ENCODE data around the gene ZDHHC7. TPM values are rescaled to one million over a fixed set of nuclear protein-coding genes. Genes with fewer than 3 reads are reported as not detected.

The ZDHHC7 gene
- total RNA-seq, 4 donors from 2014 or later, result 49.8 to 59.2 (median 54.3) TPM

DNA sequence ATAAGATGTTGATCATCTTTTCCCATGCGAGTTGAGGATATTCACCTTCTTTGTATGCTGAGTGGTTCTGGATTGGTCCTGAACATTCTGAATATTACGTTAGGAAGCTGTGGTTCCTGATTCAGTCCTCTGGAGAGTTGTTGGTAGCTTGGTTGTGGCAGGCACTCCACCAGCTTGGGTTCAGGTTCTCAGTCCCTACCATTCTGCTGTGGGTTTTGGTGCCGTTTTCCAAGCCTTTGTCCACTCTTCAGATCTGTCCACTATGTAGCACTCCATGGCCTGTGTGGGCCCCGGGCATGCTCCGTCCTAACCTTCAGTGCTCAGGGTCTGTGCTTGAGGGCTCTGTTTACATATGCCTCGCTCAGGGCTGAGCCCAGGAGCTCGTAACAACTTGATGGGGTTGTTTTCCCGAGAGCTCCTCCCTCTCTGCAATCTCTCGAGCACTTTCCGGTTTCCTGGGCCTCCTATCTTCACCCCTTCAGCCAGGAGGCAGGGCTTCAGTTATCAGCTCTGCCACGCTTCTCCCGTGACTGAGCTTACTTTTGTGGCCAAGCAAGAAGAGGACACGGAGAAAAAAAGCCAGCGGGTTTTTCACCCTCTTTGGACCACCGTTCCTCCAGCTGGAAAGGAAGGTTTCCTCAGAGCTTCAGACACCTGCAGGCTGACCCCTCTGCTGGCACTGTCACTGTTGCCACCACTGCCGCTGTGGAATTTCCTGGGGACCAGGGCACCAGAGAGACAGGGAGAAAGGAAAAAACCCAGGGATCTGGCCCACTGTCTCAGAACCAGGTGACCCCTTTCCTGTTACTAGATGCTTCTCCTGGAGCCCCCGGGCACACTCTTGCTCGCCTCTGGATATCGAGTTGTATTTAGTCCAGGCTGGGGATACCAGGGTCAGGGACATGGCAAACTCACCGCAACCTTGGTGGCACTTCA, 35.9 kb upstream of the ZDHHC7 start:
- WGBS, 2 donors, result 57 to 59% methylated on average over 20 of the region's 20 CpGs
- DNase-seq, result peak; percentile 64 to 69
- H3K4me1 ChIP-seq, result peaks cover 6 to 11% of the 10 kb centered on the region in 2 donors
- H3K27me3 ChIP-seq, result no peaks in the 10 kb centered on the region
- H3K27ac ChIP-seq, result peak overlapping the region in 1 of 3 donors; percentile 3
- H3K36me3 ChIP-seq, result no peaks in the 10 kb centered on the region
- H3K4me3 ChIP-seq (replicated peaks in 1 of 3), result no peak overlapping the region
- TF ChIP-seq, protein P1, sequence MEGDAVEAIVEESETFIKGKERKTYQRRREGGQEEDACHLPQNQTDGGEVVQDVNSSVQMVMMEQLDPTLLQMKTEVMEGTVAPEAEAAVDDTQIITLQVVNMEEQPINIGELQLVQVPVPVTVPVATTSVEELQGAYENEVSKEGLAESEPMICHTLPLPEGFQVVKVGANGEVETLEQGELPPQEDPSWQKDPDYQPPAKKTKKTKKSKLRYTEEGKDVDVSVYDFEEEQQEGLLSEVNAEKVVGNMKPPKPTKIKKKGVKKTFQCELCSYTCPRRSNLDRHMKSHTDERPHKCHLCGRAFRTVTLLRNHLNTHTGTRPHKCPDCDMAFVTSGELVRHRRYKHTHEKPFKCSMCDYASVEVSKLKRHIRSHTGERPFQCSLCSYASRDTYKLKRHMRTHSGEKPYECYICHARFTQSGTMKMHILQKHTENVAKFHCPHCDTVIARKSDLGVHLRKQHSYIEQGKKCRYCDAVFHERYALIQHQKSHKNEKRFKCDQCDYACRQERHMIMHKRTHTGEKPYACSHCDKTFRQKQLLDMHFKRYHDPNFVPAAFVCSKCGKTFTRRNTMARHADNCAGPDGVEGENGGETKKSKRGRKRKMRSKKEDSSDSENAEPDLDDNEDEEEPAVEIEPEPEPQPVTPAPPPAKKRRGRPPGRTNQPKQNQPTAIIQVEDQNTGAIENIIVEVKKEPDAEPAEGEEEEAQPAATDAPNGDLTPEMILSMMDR (IDR thresholded peaks at IDR 0.05), result no peak
- no peak for TF ChIP-seq POLR2A (IDR thresholded peaks at IDR 0.05)
- H3K9me3 ChIP-seq, result no peaks in the 10 kb centered on the region
- intact Hi-C loops (cut with DNase I), result no loop called here

DNA sequence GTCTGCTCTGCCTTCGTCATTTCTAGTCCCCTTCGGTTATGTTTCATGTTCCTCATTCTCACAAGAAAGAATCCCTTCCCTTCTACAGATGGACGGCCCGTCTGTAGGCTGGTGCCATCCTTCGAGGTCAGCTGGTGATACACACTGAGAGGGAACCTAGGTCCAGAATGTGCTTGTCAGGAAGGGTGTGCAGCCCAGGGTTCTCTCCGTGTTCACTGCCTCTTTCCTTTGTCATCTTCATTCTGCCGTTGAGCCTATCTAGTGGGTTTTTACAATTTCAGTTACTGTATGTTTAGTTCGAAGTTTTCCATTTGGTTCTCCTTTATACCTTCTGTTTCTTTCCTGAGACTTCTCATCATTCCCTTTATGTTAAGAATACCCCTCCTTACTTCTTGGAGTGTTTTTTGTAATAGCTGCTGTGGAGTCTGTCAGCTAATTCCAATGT, 35.2 kb upstream of the ZDHHC7 start:
- TF ChIP-seq POLR2A (IDR thresholded peaks at IDR 0.05), result no peak
- H3K9me3 ChIP-seq, result no peaks in the 10 kb centered on the region
- H3K27ac ChIP-seq, result no peak overlapping the region
- no peak for DNase-seq
- H3K4me3 ChIP-seq (replicated peaks in 1 of 3), result no peak overlapping the region
- no peaks in the 10 kb centered on the region for H3K27me3 ChIP-seq
- no peaks in the 10 kb centered on the region for H3K36me3 ChIP-seq
- peaks cover 6 to 11% of the 10 kb centered on the region in 2 donors for H3K4me1 ChIP-seq
- intact Hi-C loops (cut with DNase I), result no loop called here
- WGBS, 2 donors, result 87 to 93% methylated on average over 8 of the region's 8 CpGs

DNA sequence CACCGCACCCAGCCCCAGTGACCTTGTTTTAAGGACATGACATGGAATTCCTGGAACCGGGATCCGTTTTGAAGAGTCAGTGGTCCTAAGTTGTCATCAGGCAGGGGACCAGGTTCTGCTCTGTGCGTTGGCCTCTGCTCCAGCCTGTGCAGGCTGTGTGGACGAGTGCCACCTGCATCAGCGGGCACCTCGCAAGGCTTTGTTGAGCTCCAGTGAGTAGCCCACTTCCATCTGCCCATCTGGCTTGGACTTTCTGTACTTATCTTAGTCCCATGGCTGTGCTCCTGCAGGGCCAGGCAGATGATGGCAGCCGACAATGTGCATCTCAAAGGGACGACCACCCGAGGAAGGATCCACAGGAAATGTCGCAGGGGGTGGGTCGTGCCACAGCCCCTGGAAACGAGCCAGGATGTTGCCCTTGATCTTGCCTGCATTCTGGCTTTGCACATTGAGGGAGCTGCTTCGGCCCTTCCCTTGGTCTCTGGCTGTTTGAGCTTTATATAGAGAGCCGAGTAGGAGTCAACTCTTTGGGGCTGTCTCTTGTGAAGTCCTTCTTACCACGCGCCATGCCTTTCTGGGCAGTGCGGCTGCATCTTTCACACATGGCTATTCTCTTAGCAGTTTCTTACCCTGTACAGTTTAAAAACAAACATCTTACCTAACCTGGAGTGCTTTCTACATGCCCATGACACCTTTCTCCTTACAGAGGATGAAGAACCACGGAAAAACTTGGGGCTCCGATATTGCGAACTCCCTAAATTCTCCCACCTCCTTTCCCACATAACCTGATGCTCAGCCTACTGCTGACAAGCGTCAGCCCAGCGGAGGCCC, 34.5 kb upstream of the ZDHHC7 start:
- intact Hi-C loops (cut with DNase I), result no loop called here
- Histone ChIP-seq H3K27ac (no peak overlapping the region), H3K27me3 (no peaks in the 10 kb centered on the region), H3K9me3 (no peaks in the 10 kb centered on the region), H3K4me1 (peaks cover 6 to 11% of the 10 kb centered on the region in 2 donors), H3K36me3 (no peaks in the 10 kb centered on the region), H3K4me3 (replicated peaks in 1 of 3) (no peak overlapping the region)
- TF ChIP-seq, protein P1 (IDR thresholded peaks at IDR 0.05), result no peak
- no peak for TF ChIP-seq POLR2A (IDR thresholded peaks at IDR 0.05)
- 93 to 95% methylated on average over 18 to 19 of the region's 23 CpGs for WGBS, 2 donors
- no peak for DNase-seq

DNA sequence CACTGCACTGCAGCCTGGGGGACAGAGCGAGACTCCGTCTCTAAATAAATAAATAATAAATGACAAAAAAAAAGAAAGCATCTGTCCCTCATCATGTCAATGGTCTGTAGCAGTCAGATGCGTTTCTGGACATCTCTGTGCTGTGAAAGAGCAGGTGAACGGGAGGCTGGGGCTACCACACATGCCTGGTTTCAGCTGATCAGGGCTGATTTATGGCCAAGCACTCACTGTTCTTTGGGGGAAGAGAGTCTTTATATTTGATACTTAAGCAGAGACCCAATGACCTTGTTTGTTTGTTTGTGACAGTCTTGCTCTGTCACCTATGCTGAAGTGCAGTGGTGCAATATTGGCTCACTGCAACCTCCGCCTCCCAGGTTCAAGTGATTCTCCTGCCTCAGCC, 33.7 kb upstream of the ZDHHC7 start:
- intact Hi-C loops (cut with DNase I), result no loop called here
- DNase-seq, result no peak
- Histone ChIP-seq H3K27me3 (no peaks in the 10 kb centered on the region), H3K4me3 (replicated peaks in 1 of 3) (no peak overlapping the region), H3K27ac (no peak overlapping the region), H3K9me3 (no peaks in the 10 kb centered on the region), H3K4me1 (peaks cover 6 to 11% of the 10 kb centered on the region in 2 donors), H3K36me3 (no peaks in the 10 kb centered on the region)
- WGBS, 2 donors, result 95 to 98% methylated on average over 5 of the region's 5 CpGs
- no peak for TF ChIP-seq POLR2A (IDR thresholded peaks at IDR 0.05)
- TF ChIP-seq, protein P1 (IDR thresholded peaks at IDR 0.05), result no peak

DNA sequence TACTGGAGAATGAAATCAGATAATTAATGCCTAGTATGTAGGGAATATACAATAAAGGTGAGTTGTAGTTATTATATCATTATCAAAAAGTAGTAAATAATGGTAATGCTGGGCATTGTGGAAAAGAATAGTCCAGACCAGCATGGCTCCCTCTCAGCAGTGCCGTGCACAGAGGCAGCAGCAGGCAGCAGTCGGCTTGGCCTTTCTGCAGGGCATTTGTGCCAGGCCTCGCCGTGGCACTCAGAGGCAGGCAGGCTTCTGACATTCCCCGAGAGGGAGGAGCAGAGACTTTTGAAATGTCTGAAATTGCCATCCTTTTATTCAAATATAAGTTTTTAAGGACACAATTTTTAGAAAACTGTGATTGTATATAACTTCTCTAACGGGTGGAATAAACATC, 31.3 kb upstream of the ZDHHC7 start:
- TF ChIP-seq, protein P1 (IDR thresholded peaks at IDR 0.05), result no peak
- no peak for TF ChIP-seq POLR2A (IDR thresholded peaks at IDR 0.05)
- DNase-seq, result no peak
- Histone ChIP-seq H3K4me3 (replicated peaks in 1 of 3) (no peak overlapping the region), H3K9me3 (no peaks in the 10 kb centered on the region), H3K27me3 (no peaks in the 10 kb centered on the region), H3K4me1 (peaks cover 6 to 10% of the 10 kb centered on the region in 2 donors), H3K36me3 (no peaks in the 10 kb centered on the region), H3K27ac (no peak overlapping the region)
- intact Hi-C loops (cut with DNase I), result no loop called here
- WGBS, 2 donors, result 89 to 96% methylated on average over 6 of the region's 6 CpGs

Measured in thyroid gland (tissue), 4 donors.